ENCODE results near the gene INAVA.

INAVA gene

GRCh38 chr1:200894712-200895442 lies at the start of gene INAVA:
INAVA (plus strand) TSS chr1:200894900; CDS start chr1:200898401, 3,501 bp downstream.
- H3K4me3 Mint-ChIP-seq: peak within 1 kb of the TSS; percentile 97
- peaks cover 19% of the 10 kb centered on the region for H3K36me3 Mint-ChIP-seq (ENCODE audit: low read depth)
- H3K9me3 Mint-ChIP-seq: no peaks in the 10 kb centered on the region
- peak within 1 kb of the TSS; percentile 22 for H3K27ac Mint-ChIP-seq
- peaks cover 81% of the 10 kb centered on the region for H3K4me1 Mint-ChIP-seq
- H3K27me3 Mint-ChIP-seq (ENCODE audit: low read depth, poor library complexity): no peaks in the 10 kb centered on the region
- DNase-seq: no peak
- no peak for TF ChIP-seq CTCF (IDR thresholded peaks at IDR 0.05)

- no peak for TF ChIP-seq CTCF (IDR thresholded peaks at IDR 0.05)
- Mint-ChIP-seq H3K4me3 (no peak overlapping the region), H3K27ac (no peak overlapping the region), H3K36me3 (ENCODE audit: low read depth) (peaks cover 76% of the 10 kb centered on the region), H3K9me3 (no peaks in the 10 kb centered on the region), H3K27me3 (ENCODE audit: low read depth, poor library complexity) (no peaks in the 10 kb centered on the region), H3K4me1 (no peaks in the 10 kb centered on the region)
- DNase-seq: no peak
Observed at GRCh38 chr1:200845360-200845759, 49.3 kb upstream of the INAVA start.

- no peaks in the 10 kb centered on the region for H3K4me1 Mint-ChIP-seq
- TF ChIP-seq CTCF (IDR thresholded peaks at IDR 0.05): no peak
- H3K9me3 Mint-ChIP-seq: no peaks in the 10 kb centered on the region
- peaks cover 79% of the 10 kb centered on the region for H3K36me3 Mint-ChIP-seq (ENCODE audit: low read depth)
- H3K27ac Mint-ChIP-seq: no peak overlapping the region
- H3K4me3 Mint-ChIP-seq: no peak overlapping the region
- no peaks in the 10 kb centered on the region for H3K27me3 Mint-ChIP-seq (ENCODE audit: low read depth, poor library complexity)
- DNase-seq: no peak
Observed at GRCh38 chr1:200846398-200846797, 48.3 kb upstream of the INAVA start.

GRCh38 chr1:200849430-200849829 lies 45.3 kb upstream of the INAVA start:
- Mint-ChIP-seq H3K4me1 (no peaks in the 10 kb centered on the region), H3K36me3 (ENCODE audit: low read depth) (peaks cover 73% of the 10 kb centered on the region), H3K27me3 (ENCODE audit: low read depth, poor library complexity) (no peaks in the 10 kb centered on the region), H3K27ac (no peak overlapping the region), H3K4me3 (no peak overlapping the region), H3K9me3 (no peaks in the 10 kb centered on the region)
- no peak for TF ChIP-seq CTCF (IDR thresholded peaks at IDR 0.05)
- no peak for DNase-seq

- H3K27ac Mint-ChIP-seq: peak overlapping the region; percentile 29
- H3K9me3 Mint-ChIP-seq: no peaks in the 10 kb centered on the region
- DNase-seq: no peak
- TF ChIP-seq CTCF (IDR thresholded peaks at IDR 0.05): no peak
- H3K27me3 Mint-ChIP-seq (ENCODE audit: low read depth, poor library complexity): no peaks in the 10 kb centered on the region
- no peaks in the 10 kb centered on the region for H3K4me1 Mint-ChIP-seq
- H3K36me3 Mint-ChIP-seq (ENCODE audit: low read depth): peaks cover 71% of the 10 kb centered on the region
- no peak overlapping the region for H3K4me3 Mint-ChIP-seq
Observed at GRCh38 chr1:200850554-200850953, 44.1 kb upstream of the INAVA start.
